Fibroblast of villous mesenchyme (primary cell): ENCODE results near the gene MAPKAPK2. TPM values are rescaled to one million over a fixed set of nuclear protein-coding genes. Genes with fewer than 3 reads are reported as not detected.
A peak's percentile ranks its signal among the peaks of the same experiment; 100 is the strongest.

Experiments
- DNase-seq: peaks from one replicate; pipeline ENCODE4 v3.0.0-alpha.2; 2010; ENCODE audit warnings: low read depth
- H3K4me3 ChIP-seq: 2 replicates; pipeline ENCODE4 v1.5.1; 2011; ENCODE audit warnings: low read depth, mild to moderate bottlenecking, low read length
- CTCF ChIP-seq: IDR thresholded peaks from 2 replicates; pipeline ENCODE4 v1.5.1; 2012; ENCODE audit warnings: low read depth, mild to moderate bottlenecking, low read length; ENCODE audit not compliant: insufficient read depth
- total RNA-seq: library from RNA; depleted of rRNA; stranded (reverse); fragments of >200 nt; gene quantifications from 2 replicates; pipeline ENCODE4 v1.2.3, GENCODE V29; 2012

Gene MAPKAPK2
- total RNA-seq, 1 donor: 45.3 TPM

GRCh38 chr1:206699626-206700025 is 14.9 kb downstream of the MAPKAPK2 start:
- no peak overlapping the region for H3K4me3 ChIP-seq
- DNase-seq: peak; percentile 92
- TF ChIP-seq CTCF: no peak

DNA sequence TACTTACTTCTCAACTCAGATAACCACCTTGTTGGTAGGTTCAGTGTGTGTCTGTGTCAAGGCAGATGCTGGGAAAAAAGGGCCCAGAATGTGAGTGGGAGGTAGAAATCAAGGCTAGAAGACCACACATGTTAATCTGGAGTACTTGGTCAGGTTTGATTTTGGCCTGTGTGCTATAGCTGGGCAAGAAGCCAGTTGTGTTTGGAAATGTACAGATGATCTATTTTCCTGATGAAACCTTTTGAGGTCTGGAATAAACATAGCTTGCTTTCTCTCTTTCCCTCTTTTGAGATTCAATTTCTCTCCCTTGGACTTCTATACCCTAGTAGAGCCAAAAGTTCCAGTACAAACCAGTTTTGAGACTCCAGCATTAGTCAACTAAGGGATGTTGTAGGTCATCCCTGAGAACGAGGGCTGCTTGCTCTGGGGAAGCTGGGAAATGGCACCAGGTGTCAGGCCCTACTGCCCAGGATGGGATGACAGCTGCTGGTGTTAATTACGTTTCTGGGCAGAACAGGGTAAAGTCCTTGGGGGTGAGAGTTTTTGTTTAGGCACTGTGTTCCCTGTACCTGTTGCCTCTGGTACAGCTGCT is 15.8 kb downstream of the MAPKAPK2 start:
- DNase-seq: peak; percentile 71
- H3K4me3 ChIP-seq: no peak overlapping the region
- no peak for TF ChIP-seq CTCF

GRCh38 chr1:206702260-206702659 is 17.6 kb downstream of the MAPKAPK2 start:
- DNase-seq: no peak
- TF ChIP-seq CTCF: no peak
- H3K4me3 ChIP-seq: no peak overlapping the region

DNA sequence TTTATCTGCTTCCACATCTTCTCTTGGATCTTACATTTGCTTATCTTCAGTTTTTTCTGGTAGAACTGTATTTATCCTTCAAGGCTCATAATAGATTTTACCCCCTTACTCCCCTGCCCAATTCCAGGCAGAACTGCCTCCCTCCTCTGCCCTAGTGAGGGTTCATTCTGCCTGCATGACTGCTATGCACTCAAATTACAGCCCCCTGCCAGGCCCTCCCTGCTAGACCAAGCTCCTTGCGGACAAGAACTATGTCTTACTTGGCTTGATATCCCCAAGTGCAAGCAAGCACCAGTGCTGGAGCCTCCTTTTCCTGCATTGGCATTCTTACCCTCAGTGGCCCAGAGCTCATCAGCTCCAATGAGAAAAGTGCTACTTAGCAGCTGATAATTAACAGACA is 18.1 kb downstream of the MAPKAPK2 start:
- no peak for TF ChIP-seq CTCF
- H3K4me3 ChIP-seq: no peak overlapping the region
- no peak for DNase-seq

- TF ChIP-seq CTCF: no peak
- no peak for DNase-seq
- H3K4me3 ChIP-seq: no peak overlapping the region
Measured at GRCh38 chr1:206703661-206704060, 19.0 kb downstream of the MAPKAPK2 start.

GRCh38 chr1:206704226-206704625 is 19.5 kb downstream of the MAPKAPK2 start:
- H3K4me3 ChIP-seq: no peak overlapping the region
- no peak for TF ChIP-seq CTCF
- DNase-seq: no peak

DNA sequence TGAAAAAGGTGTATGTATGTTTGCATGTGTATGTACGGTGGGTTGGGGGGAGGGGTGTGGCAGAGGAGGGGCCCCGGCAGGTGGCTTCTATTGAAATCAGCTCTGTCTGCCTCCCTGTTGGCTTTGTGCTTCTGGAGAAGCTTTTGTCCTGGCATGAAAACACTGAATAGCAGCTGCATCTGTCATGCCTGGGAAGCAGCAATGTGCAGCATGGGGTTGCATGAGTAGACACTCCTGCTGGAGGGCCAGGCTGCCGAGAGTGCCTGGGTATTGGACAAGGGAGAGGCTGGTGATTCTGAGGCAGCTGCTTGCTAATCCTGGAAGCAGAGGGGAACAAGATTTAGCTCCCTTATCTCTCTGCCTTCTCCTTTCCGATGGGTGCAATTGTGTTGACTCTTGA is 20.5 kb downstream of the MAPKAPK2 start:
- peak; percentile 74 for DNase-seq
- H3K4me3 ChIP-seq: no peak overlapping the region
- no peak for TF ChIP-seq CTCF
